ENCODE measurements around the gene CRISP3. TPM values are rescaled to one million over a fixed set of nuclear protein-coding genes. Genes with fewer than 3 reads are reported as not detected.

The CRISP3 gene, protein sequence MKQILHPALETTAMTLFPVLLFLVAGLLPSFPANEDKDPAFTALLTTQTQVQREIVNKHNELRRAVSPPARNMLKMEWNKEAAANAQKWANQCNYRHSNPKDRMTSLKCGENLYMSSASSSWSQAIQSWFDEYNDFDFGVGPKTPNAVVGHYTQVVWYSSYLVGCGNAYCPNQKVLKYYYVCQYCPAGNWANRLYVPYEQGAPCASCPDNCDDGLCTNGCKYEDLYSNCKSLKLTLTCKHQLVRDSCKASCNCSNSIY
- not detected for total RNA-seq

DNA sequence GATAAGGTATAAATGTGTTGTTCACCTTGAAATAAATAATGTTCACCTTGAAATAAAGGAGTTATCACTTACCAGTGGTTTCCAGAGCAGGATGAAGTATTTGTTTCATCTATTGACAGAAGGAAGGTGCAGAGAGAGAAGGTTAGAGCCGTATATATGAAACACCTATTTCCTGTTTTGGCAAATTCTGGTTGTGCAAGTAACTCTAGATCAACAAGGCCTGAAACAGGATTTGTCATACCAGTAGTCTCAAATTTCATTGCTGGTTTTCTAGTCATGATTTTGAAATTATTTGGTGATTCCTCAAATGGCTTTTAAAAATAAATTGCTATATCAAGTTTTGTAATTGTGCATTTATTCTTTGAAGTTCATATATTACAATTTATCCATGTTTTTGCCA is at the start of gene CRISP3:
Gene CRISP3 (minus strand): TSS at position 130 of the 400 bp plus-strand sequence. CDS start 21 bp downstream, at position 109.
- Histone ChIP-seq H3K4me1 (no peaks in the 10 kb centered on the region), H3K36me3 (no peaks in the 10 kb centered on the region), H3K4me3 (no peak within 1 kb of the TSS), H3K27me3 (no peaks in the 10 kb centered on the region), H3K9me3 (no peaks in the 10 kb centered on the region), H3K27ac (no peak within 1 kb of the TSS)
- in situ Hi-C loops (cut with MboI; ENCODE audit: low sequenced_read_pairs in 4 of 4): no loop called here
- TF ChIP-seq POLR2A (IDR thresholded peaks at IDR 0.05): no peak
- TF ChIP-seq, protein P1, sequence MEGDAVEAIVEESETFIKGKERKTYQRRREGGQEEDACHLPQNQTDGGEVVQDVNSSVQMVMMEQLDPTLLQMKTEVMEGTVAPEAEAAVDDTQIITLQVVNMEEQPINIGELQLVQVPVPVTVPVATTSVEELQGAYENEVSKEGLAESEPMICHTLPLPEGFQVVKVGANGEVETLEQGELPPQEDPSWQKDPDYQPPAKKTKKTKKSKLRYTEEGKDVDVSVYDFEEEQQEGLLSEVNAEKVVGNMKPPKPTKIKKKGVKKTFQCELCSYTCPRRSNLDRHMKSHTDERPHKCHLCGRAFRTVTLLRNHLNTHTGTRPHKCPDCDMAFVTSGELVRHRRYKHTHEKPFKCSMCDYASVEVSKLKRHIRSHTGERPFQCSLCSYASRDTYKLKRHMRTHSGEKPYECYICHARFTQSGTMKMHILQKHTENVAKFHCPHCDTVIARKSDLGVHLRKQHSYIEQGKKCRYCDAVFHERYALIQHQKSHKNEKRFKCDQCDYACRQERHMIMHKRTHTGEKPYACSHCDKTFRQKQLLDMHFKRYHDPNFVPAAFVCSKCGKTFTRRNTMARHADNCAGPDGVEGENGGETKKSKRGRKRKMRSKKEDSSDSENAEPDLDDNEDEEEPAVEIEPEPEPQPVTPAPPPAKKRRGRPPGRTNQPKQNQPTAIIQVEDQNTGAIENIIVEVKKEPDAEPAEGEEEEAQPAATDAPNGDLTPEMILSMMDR (IDR thresholded peaks at IDR 0.05 in 4 of 5, conservative IDR thresholded peaks at IDR 0.05 in 1 of 5): no peak
- DNase-seq (no peak), ATAC-seq (no peak)
- intact Hi-C loops (cut with DNase I; ENCODE audit: low total_unique reads): no loop called here

DNA sequence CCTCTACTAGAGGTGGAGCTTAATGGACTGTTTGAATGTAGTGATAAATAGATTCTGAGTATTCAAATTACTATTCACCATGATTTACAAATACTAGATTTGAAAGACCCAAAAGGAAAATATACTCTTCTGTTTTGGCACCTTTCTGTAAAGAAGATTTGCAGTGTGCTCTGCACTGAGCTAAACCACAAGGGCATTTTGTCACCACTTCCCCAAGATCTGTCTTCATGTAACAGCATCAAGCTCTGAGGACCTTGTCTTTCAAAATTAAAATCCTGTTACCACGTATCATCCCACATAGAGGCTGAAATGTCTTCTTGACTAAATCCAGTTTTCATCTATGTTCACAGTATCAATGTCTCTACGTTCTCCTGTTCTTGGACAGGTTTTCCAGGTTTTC is 46.2 kb upstream of the CRISP3 start:
- Histone ChIP-seq H3K27me3 (no peaks in the 10 kb centered on the region), H3K9me3 (no peaks in the 10 kb centered on the region), H3K4me3 (no peak overlapping the region), H3K4me1 (no peaks in the 10 kb centered on the region), H3K27ac (no peak overlapping the region), H3K36me3 (no peaks in the 10 kb centered on the region)
- TF ChIP-seq, protein P1 (IDR thresholded peaks at IDR 0.05 in 4 of 5, conservative IDR thresholded peaks at IDR 0.05 in 1 of 5): no peak
- TF ChIP-seq POLR2A (IDR thresholded peaks at IDR 0.05): no peak
- in situ Hi-C loops (cut with MboI; ENCODE audit: low sequenced_read_pairs in 4 of 4) (no loop called here), intact Hi-C loops (cut with DNase I; ENCODE audit: low total_unique reads) (no loop called here)
- ATAC-seq: no peak
- DNase-seq: no peak

DNA sequence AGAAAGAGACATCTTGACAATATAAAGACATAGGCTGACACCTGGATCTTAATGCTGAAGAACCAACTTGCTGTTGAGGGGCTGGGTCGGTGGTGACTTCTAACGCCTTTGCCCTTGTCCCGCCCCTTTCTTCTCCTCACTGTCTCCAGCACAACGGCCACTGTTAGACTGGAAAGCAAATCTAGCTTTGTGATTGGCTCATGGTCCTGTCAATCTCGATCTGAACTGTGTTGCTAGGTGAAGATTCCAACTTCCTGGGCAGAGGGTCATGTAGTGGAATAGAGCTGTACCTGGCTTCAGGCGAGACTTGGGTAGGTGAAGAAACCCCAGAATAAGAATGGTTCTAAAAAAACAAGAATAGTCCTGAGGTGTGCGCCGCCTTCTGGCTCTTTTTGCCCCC is 43.0 kb upstream of the CRISP3 start, which contains the start of gene PGK2:
Gene PGK2 (minus strand): TSS at position 110 of the 400 bp plus-strand sequence. CDS start 98 bp downstream, at position 12.
- ATAC-seq (no peak), DNase-seq (no peak)
- in situ Hi-C loops (cut with MboI; ENCODE audit: low sequenced_read_pairs in 4 of 4) (no loop called here), intact Hi-C loops (cut with DNase I; ENCODE audit: low total_unique reads) (no loop called here)
- Histone ChIP-seq H3K9me3 (no peaks in the 10 kb centered on the region), H3K4me3 (no peak within 1 kb of the TSS), H3K27me3 (no peaks in the 10 kb centered on the region), H3K27ac (no peak within 1 kb of the TSS), H3K4me1 (no peaks in the 10 kb centered on the region), H3K36me3 (no peaks in the 10 kb centered on the region)
- TF ChIP-seq POLR2A (IDR thresholded peaks at IDR 0.05): no peak
- TF ChIP-seq, protein P1 (IDR thresholded peaks at IDR 0.05 in 4 of 5, conservative IDR thresholded peaks at IDR 0.05 in 1 of 5): no peak

DNA sequence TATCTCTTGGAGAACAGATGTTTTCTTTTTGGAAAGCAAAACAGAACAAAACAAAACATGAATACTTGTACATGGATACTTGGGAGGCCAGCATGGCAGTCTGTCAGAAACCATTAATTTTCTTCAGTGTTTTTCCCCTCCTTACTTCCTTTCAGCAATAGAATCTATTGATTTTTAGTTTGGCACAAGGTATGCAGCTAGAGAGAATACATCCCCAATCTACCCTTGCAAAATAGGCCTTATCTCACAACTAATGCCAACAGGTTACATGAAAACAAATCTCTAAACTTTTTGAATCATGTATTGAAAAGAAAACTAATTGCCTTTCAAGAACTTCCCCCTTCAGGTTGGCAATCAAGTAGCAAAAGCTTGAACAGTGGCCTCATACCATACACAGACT is 40.1 kb upstream of the CRISP3 start:
- Histone ChIP-seq H3K36me3 (no peaks in the 10 kb centered on the region), H3K9me3 (no peaks in the 10 kb centered on the region), H3K4me3 (no peak overlapping the region), H3K27ac (no peak overlapping the region), H3K4me1 (no peaks in the 10 kb centered on the region), H3K27me3 (no peaks in the 10 kb centered on the region)
- DNase-seq: no peak
- TF ChIP-seq POLR2A (IDR thresholded peaks at IDR 0.05): no peak
- TF ChIP-seq, protein P1 (IDR thresholded peaks at IDR 0.05 in 4 of 5, conservative IDR thresholded peaks at IDR 0.05 in 1 of 5): no peak
- ATAC-seq: no peak
- in situ Hi-C loops (cut with MboI; ENCODE audit: low sequenced_read_pairs in 4 of 4): no loop called here
- intact Hi-C loops (cut with DNase I; ENCODE audit: low total_unique reads): no loop called here

DNA sequence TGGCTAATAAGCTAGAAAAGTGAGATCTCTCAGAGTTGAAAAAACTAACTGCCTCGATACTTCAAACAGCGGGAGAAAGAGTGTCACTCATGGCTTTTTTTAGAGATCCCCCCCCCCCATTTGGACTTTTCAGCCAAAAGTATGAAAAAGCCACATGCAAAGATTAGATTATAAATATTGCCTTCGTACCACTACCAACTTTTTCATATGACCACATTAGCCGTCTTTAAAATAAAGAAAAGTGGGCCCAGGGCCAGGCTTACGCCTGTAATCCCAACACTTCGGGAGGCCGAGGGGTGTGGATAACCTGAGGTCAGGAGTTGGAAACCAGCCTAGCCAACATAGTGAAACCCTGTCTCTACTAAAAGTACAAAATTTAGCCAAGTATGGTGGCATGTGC is 38.5 kb upstream of the CRISP3 start:
- intact Hi-C loops (cut with DNase I; ENCODE audit: low total_unique reads) (no loop called here), in situ Hi-C loops (cut with MboI; ENCODE audit: low sequenced_read_pairs in 4 of 4) (no loop called here)
- TF ChIP-seq, protein P1 (IDR thresholded peaks at IDR 0.05 in 4 of 5, conservative IDR thresholded peaks at IDR 0.05 in 1 of 5): no peak
- TF ChIP-seq POLR2A (IDR thresholded peaks at IDR 0.05): no peak
- H3K9me3 ChIP-seq: no peaks in the 10 kb centered on the region
- H3K4me3 ChIP-seq: no peak overlapping the region
- H3K4me1 ChIP-seq: no peaks in the 10 kb centered on the region
- H3K36me3 ChIP-seq: no peaks in the 10 kb centered on the region
- ATAC-seq (no peak), DNase-seq (no peak)
- H3K27ac ChIP-seq: no peak overlapping the region
- H3K27me3 ChIP-seq: no peaks in the 10 kb centered on the region
